SK-N-MC (cell line): ENCODE data around the gene TMEM107.

ENCODE experiments used
- EZH2 ChIP-seq: fragments of 200-600 bp; sonication (generic); IDR thresholded peaks from one replicate; pipeline ENCODE4 v1.6.1; 2017; ENCODE audit warnings: antibody characterized with exemption
- FOXP2 ChIP-seq: optimal IDR thresholded peaks from 2 replicates; pipeline ENCODE3; 2011; ENCODE audit warnings: mild to moderate bottlenecking, moderate library complexity; ENCODE audit not compliant: insufficient read depth; ENCODE audit errors: extremely low read length, control extremely low read depth
- POLR2AphosphoS5 ChIP-seq: IDR thresholded peaks from 2 replicates; pipeline ENCODE4 v1.6.1; 2012; ENCODE audit warnings: mild to moderate bottlenecking, low read depth, low read length, borderline replicate concordance

- TF ChIP-seq EZH2 (no peak), POLR2AphosphoS5 (no peak), FOXP2 (no peak)
Observed at GRCh38 chr17:8160741-8161221, 15.4 kb downstream of the TMEM107 start.
